GM19023 (cell line): Measurements from ENCODE around the gene BABAM1.

ENCODE experiments used
- ATAC-seq: cut with Tn5 transposase; IDR thresholded peaks from one replicate; pipeline ENCODE4 v1.9.1; 2021; ENCODE audit warnings: mild to moderate bottlenecking, moderate library complexity; ENCODE audit not compliant: unreplicated experiment

The BABAM1 gene

DNA sequence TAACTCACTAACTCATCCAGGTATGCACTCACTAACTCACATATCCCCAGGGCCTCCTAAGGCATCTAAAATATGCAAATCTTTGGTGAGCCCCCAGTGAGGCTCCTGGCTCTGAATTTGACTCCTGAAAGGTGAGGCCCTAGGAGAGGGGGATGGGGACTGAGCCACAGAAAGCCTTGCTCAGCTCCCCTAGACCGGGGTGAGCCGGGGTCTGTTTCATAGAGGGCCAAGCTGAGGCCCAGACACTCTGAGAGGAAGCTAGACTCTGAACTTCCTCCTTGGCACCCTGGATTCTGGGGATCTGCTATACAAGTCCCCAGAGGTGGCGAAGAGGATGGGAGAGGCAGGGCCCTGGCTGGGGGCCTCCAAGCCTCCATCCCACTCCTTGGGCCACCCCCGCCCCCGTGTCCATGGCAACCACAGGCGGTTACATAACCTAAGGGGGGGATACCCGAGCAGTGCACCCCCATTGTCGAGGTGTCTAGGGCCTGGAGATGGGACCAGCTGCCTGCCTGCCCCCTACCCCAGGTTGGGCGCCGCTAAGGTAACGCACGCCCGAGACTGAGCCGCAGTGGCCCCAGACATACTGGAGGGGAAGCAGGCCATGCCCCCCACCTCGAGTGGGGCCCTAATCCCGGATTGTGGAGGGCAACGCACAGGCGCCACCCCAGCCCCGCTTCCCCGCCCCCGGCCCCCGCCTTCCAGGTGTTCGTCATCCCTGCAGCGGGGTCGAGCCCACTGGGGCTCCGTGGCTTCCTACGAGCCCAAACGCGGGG, 35.3 kb downstream of the BABAM1 start:
- no peak for ATAC-seq

GRCh38 chr19:17303167-17303939, 36.1 kb downstream of the BABAM1 start, which contains the start of gene ABHD8:
TSS of gene ABHD8 (minus strand) at chr19:17303425. CDS start at chr19:17301616, 1,809 bp downstream.
- peak; percentile 67 for ATAC-seq

- no peak for ATAC-seq
Observed at GRCh38 chr19:17303940-17304267, 36.7 kb downstream of the BABAM1 start.

DNA sequence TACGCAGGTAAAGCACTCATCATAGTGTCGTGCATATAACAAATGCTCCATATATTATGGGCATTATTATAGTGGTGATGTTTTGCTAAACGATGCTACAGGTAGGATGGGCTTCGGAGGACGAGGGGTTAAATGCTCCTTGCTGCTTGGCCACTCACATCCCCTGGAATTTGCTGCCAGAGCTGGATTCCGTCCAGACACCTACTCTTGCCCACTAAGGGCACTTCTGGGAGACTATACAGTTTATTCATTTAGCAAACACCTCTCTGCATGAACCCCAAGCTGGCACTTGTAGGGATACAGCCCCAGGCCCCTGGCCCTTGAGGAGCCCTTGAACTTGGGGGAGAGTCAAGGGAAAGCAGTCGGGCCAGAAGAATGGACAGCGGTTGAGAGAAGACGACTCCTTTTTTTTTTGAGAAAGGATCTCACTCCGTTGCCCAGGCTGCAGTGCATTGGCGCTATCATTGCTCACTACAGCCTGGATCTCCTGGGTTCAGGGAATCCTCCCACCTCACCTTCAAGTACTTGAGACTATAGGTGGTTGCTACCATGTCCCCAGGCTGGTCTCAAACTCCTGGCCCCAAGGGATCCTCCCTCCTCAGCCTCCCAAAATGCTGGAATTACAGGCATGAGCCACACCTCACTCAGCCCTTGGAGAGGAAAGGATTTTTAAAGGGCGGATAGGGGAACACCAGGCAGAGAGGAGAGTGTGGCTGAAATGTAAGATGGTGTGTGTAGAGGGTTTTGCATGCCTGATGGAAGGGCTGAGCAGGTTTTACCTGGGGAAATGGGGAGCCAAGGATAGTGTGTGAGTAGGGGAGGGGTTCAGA, 37.4 kb downstream of the BABAM1 start:
- no peak for ATAC-seq

DNA sequence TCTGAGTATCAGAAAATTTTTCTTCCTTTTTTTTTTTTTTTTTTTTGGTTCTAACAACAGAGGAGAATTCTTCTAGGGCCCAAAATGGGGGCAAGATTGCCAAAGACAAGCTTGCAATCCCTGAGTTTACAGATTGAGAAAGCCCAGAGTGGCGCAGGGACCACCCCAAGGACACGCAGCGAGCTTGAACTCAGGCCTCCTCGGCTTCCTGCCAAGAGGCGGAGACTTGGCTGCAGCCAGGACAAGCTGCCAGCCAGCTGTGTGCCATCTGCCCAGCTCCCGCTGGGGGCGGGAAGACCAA, 37.9 kb downstream of the BABAM1 start:
- ATAC-seq, result no peak

DNA sequence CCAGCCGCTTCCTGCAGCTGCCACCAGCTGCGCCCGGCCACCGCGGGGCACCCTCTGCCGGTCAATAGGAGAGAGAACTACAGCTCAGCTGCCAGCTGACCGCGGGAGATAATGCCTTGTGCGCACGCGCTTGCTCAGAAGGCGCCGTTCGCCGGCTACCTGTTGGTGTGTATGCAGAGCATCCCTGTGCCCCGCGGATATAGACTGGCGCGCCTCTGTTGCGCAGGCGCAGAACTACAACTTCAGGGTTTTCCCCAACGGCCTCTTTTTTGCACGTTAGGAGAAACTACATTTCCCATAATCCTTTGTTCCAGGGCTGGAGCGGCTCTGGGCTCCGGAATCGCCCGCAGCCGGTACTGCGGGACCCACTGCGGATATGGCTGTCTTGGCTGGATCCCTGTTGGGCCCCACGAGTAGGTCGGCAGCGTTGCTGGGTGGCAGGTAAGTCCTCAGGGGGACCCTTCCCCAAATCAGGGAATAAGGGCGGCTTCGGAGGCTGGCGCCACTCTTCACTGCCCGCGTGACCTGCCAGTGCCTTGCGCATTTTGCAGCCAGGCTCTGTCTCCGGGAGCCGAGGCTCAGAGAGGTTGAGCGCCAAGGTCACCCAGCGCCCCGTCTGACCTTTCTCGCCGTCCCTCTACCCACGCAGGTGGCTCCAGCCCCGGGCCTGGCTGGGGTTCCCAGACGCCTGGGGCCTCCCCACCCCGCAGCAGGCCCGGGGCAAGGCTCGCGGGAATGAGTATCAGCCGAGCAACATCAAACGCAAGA, 38.5 kb downstream of the BABAM1 start, which contains the start of gene MRPL34:
TSS of gene MRPL34 (plus strand) at position 356 of the 768 bp plus-strand sequence. CDS start at position 377, 21 bp downstream.
- ATAC-seq, result peak; percentile 53

- ATAC-seq, result no peak
Observed at GRCh38 chr19:17306285-17306714, 39.1 kb downstream of the BABAM1 start.

DNA sequence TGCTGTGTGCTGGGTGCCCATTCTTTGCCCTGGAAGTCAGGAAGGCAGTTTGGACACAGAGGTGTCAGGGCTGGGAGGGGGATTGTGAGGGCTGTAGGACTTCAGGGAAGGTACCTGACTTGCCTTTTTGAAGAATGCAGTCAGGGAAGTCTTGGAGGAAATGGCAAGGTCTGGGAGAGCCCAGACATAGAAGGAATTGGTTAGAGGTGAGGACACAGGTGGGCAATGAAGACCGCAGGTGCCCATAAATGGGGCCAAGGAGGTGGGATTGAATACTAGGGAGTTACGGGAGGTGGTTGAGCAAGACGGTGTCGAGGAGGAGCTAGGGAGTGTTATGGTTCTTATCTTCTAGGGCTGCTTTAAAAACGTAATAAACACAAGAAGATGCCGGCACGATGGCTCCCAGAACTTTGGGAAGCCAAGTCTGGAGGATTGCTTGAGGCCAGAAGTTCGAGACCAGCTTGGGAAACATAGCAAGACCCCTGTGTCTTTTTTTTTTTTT, 40.7 kb downstream of the BABAM1 start:
- ATAC-seq, result no peak

DNA sequence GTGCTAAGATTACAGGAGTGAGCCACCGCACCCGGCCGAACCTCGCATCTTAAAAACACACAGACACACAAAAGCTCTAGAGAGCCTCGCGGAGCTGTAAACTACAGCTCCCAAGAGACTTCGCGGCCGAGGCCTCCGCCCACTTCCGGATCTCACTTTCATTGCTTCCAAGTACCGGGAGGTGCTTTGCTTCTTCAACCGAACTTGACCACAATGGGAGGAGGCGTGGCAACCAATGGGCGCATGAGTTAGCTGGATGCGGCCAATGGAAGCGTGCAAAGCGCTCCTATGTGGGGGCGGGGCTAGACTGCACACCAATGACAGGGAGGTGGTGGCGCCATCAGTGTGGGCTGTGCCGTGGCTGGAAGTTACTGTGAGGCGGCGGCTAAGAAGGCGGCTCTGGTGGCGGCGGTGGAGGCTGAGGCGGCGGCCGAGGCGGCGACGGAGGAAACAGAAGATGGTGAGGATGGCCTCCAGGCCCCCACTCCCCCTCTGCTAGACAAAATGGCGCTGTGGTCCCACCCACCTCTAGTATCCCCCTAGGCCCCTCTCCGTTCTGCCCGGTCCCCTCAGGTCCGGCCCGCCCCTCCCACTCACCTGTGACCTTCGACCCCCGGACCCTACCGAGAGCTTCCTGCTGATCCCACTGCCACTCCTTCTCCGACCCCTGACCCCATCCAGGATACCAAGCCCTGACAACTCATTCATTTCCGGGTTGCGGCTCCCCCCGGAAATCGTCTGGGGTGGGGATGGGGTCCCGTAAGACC, 42.1 kb downstream of the BABAM1 start, which contains the start of gene DDA1:
TSS of gene DDA1 (plus strand) at position 366 of the 767 bp plus-strand sequence. CDS start at position 458, 92 bp downstream.
- peak; percentile 67 for ATAC-seq

GRCh38 chr19:17309965-17310461, 42.8 kb downstream of the BABAM1 start:
- no peak for ATAC-seq

DNA sequence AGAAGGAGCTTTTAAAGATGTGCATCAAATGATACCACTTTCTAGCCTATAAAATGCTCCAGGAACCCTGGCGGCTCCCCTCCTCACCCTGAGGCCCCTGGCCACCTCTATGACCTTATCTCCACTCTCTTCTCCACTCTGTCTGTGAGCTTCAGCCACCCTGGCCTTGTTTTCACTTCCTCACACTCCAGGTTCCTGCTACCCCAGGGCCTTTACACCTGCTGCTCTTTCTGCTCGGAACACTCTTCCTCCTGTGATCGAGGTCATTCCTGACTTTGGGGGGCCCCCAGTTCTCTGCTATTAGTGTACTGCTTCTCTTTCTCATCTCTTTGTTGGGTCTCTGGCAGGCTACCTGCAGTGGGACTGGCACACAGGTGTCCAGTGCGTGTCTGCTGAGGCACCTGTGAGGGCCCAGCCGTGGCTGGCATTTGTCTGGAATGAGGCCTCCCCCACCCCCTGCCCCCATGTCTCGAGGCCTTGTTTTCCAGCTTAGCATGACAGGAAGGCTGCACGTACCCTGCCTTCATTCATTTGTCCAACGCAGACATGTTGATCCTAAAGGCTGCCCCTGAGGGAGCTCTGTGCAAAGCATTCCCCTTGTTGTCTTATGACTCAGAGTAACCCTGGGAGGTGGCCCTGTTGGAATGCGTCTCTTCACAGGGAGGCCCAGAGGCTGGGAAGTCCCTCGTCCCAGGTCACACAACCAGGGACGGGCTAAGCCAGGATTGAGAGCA, 44.4 kb downstream of the BABAM1 start:
- no peak for ATAC-seq

DNA sequence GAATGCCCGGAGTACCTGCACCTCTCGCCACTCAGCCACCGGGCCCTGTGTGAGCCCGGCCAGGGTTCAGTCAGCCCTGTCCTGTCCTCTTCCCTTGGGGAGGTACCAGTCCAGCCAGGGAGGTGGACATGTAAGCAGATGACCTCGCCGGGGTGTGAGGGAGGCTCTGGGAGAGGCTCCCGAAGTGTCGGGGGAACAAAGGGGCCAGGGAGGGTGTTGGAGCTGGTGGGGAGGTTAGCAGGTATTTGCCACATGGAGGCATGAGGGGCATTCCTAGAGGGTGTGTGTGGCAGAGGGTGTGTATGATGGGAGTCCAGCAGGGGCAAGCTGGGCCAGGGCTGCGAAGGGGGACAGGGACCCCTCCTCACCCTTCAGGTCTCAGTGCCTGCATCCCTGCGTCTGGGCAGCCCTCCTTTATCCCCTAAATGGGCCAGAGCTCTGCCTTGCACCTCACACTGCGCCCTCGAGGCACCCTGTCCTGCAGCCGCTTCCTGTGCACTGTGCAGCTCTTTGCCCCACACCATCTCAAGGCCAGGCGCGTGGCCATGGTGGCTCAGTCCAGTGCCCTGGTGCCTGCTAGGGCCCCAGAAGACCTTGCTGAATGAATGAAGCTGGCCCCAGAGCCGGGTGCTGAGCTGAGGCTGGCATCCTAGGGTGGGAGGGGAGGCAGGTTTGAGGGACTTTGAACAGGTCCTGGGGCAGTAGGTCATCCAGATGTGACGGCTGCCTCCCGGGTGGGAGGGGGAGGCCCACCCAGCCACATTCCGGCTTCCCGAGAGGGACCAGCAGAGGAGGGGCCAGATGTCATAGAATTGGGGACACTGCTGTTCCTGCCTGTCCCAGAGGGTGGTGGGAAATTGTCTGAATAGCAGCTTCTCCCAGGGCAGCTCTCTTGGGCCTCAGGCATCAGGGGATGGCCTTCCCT, 45.2 kb downstream of the BABAM1 start:
- ATAC-seq, result no peak

- no peak for ATAC-seq
Observed at GRCh38 chr19:17314007-17314593, 46.9 kb downstream of the BABAM1 start.

DNA sequence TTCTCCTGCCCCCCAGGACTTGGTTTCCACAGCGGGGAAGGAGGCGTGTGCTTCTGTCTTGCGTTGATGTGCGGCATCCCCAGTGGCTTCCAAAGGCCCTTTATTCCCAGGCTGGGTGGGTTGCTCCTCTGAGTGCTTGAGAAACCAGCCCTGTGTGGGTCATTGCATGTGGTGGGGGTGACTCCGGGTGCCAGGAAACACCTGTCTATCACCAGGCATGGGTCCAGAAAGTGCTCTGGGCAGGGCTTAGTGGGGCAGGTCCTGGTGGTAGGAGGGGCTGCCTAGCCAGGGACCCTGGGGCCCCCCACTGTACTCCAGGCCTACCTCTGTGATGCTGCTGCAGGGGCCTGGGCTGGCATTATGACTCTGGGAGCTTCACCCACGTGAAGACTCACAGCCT, 51.7 kb downstream of the BABAM1 start:
- no peak for ATAC-seq

- no peak for ATAC-seq
Observed at GRCh38 chr19:17319473-17320238, 52.4 kb downstream of the BABAM1 start.

DNA sequence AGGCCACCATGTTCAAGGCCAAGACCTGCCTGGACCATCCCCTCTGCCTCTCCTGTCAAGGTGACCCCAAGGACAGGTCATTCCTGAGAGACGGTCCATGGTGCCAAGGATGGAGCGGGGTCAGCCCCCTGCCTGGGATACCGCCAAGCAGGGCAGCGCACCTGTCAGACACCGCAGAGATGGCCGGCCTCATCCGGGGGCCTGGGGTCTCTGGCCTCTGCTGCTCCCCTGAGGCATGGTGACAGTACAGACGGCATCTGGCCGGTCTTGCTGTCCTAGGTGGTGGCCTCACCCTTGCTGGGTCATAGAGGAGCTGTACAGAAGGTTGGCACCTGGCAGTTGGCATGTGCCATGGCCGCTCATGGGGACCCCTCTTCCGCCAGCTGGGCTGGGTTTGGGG, 53.2 kb downstream of the BABAM1 start:
- ATAC-seq, result no peak
